Prostate gland (tissue), 2 donors: ENCODE data around the gene KHDC4. TPM values are rescaled to one million over a fixed set of nuclear protein-coding genes. Genes with fewer than 3 reads are reported as not detected.

ENCODE experiments used
- DNase-seq: peaks from one replicate; pipeline ENCODE4 v3.0.0-alpha.2; 2019; ENCODE audit warnings: low spot score
- H3K27ac ChIP-seq, 2 donors: fragments of 200-600 bp; sonication (generic); 2 replicates each; pipeline ENCODE4 v1.5.1; 2017 to 2019
- H3K27me3 ChIP-seq: fragments of 200-600 bp; sonication (generic); replicated peaks from 2 replicates; pipeline ENCODE4 v1.5.1; 2019; ENCODE audit not compliant: insufficient read depth
- H3K36me3 ChIP-seq, 2 donors: fragments of 200-600 bp; sonication (generic); 1 replicate in 1 of 2; 2 replicates in 1 of 2; pipeline versions ENCODE4 v1.5.1 to v1.8.1; 2017 to 2019
- H3K4me1 ChIP-seq: fragments of 200-600 bp; sonication (generic); replicated peaks from 2 replicates; pipeline ENCODE4 v1.5.1; 2019
- H3K4me3 ChIP-seq, 2 donors: fragments of 200-600 bp; sonication (generic); 2 replicates each; pipeline ENCODE4 v1.5.1; 2017 to 2019
- H3K9me3 ChIP-seq: fragments of 200-600 bp; sonication (generic); 2 replicates; pipeline ENCODE4 v1.5.1; 2017
- POLR2A ChIP-seq: fragments of 450-650 bp; IDR thresholded peaks from one replicate; pipeline ENCODE4 v1.6.1; 2016; ENCODE audit warnings: antibody characterized with exemption, mild to moderate bottlenecking
- POLR2AphosphoS5 ChIP-seq: sonication (generic); formaldehyde crosslinking; IDR thresholded peaks from one replicate; pipeline ENCODE4 v1.6.1; 2017; ENCODE audit warnings: antibody characterized with exemption
- WGBS: methylation state at CpG from one replicate; pipeline ENCODE4 v1.1.5; 2018; 5-methylcytosine and 5-hydroxymethylcytosine counted together
- intact Hi-C: fragments of 100-400 bp; cut with DNase I; formaldehyde crosslinking; loops from one replicate; pipeline ENCODE4 v1.14.2; 2022
- total RNA-seq, 2 donors: library from RNA; depleted of rRNA; stranded (reverse); fragments of >200 nt; gene quantifications; one replicate each; pipeline ENCODE4 v1.1.0, GENCODE V29; 2016
- TF ChIP-seq, protein P1 (sequence below), 4 experiments: fragments of 200-600 bp in 2 of 4; fragments of 450-650 bp in 2 of 4; sonication (generic) in 2 of 4; IDR thresholded peaks; 1 replicate in 3 of 4; 2 replicates in 1 of 4; pipeline ENCODE4 v1.5.1; 2016 to 2019; ENCODE audit warnings: antibody characterized with exemption in 4 of 4, mild to moderate bottlenecking in 2 of 4, moderate library complexity in 2 of 4

KHDC4 gene
- total RNA-seq, 2 donors from 2014 or later, result 49.8 to 66.1 TPM

DNA sequence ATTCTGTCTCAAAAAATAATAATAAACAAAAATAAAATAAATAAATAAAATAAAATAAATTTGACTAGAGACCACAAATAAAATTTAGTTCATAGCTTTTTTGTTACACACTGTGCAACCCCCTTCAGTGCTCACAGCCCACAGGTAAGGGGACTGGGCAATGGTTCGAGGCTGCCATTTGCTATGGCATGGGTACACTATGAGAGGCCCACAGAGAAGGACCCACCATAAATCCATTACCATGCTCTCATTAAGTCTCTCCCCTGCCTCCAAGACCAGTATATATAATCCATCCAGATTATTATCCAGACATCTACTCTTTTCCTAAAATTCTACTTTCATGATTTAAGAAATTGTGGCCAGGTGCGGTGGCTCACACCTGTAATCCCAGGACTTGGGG, 14.4 kb downstream of the KHDC4 start:
- WGBS, result 93% methylated on average over 2 of the region's 2 CpGs
- Histone ChIP-seq H3K27ac (no peak overlapping the region), H3K9me3 (no peaks in the 10 kb centered on the region), H3K36me3 (peaks cover 38 to 40% of the 10 kb centered on the region in 2 donors), H3K4me1 (no peaks in the 10 kb centered on the region), H3K4me3 (no peak overlapping the region), H3K27me3 (no peaks in the 10 kb centered on the region)
- TF ChIP-seq, protein P1, sequence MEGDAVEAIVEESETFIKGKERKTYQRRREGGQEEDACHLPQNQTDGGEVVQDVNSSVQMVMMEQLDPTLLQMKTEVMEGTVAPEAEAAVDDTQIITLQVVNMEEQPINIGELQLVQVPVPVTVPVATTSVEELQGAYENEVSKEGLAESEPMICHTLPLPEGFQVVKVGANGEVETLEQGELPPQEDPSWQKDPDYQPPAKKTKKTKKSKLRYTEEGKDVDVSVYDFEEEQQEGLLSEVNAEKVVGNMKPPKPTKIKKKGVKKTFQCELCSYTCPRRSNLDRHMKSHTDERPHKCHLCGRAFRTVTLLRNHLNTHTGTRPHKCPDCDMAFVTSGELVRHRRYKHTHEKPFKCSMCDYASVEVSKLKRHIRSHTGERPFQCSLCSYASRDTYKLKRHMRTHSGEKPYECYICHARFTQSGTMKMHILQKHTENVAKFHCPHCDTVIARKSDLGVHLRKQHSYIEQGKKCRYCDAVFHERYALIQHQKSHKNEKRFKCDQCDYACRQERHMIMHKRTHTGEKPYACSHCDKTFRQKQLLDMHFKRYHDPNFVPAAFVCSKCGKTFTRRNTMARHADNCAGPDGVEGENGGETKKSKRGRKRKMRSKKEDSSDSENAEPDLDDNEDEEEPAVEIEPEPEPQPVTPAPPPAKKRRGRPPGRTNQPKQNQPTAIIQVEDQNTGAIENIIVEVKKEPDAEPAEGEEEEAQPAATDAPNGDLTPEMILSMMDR (IDR thresholded peaks at IDR 0.05), result no peak
- no peak for TF ChIP-seq POLR2A
- TF ChIP-seq POLR2AphosphoS5, result no peak
- intact Hi-C loops, result loop anchor here (10.0 kb wide), 1 partner anchor 165 kb away; no protein-coding TSS in a partner anchor
- DNase-seq, result no peak

DNA sequence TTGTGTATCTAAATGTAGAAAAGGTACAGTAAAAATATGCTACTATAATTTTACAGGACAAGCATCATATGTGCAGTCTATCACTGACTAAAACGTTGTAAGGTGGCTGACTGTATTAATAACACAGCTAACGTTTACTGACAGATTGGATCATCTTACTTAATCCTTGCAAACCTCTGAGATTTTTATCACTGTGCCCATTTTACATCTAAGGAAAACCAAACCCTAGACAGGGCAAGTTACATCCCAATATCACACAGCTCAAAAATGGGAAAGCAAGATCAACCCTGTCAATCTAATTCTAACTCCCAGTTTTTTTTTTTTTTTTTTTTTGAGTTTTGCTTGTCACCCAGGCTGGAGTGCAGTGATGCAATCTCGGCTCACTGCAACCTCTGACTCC, 15.6 kb downstream of the KHDC4 start:
- Histone ChIP-seq H3K4me3 (no peak overlapping the region), H3K36me3 (peaks cover 41 to 43% of the 10 kb centered on the region in 2 donors), H3K9me3 (no peaks in the 10 kb centered on the region), H3K4me1 (no peaks in the 10 kb centered on the region), H3K27me3 (no peaks in the 10 kb centered on the region), H3K27ac (no peak overlapping the region)
- intact Hi-C loops, result loop anchor here (10.0 kb wide), 1 partner anchor 164 kb away; no protein-coding TSS in a partner anchor
- WGBS, result 71% methylated on average over 3 of the region's 3 CpGs
- no peak for TF ChIP-seq POLR2A
- TF ChIP-seq POLR2AphosphoS5, result no peak
- TF ChIP-seq, protein P1 (IDR thresholded peaks at IDR 0.05), result no peak
- DNase-seq, result no peak

- H3K4me3 ChIP-seq, result no peak overlapping the region
- 55% methylated on average over 6 of the region's 6 CpGs for WGBS
- H3K27me3 ChIP-seq, result no peaks in the 10 kb centered on the region
- H3K36me3 ChIP-seq, result peaks cover 24 to 28% of the 10 kb centered on the region in 2 donors
- no peak overlapping the region for H3K27ac ChIP-seq
- no peak for DNase-seq
- intact Hi-C loops, result loop anchor here (5.0 to 10.0 kb wide), 2 partner anchors 57 to 159 kb away; partner anchors contain the start of genes GON4L and SYT11
- TF ChIP-seq POLR2AphosphoS5 (no peak), POLR2A (no peak)
- TF ChIP-seq, protein P1 (IDR thresholded peaks at IDR 0.05), result no peak
- H3K9me3 ChIP-seq, result no peaks in the 10 kb centered on the region
- H3K4me1 ChIP-seq, result no peaks in the 10 kb centered on the region
Observed at GRCh38 chr1:155913969-155914757, 20.1 kb downstream of the KHDC4 start.

DNA sequence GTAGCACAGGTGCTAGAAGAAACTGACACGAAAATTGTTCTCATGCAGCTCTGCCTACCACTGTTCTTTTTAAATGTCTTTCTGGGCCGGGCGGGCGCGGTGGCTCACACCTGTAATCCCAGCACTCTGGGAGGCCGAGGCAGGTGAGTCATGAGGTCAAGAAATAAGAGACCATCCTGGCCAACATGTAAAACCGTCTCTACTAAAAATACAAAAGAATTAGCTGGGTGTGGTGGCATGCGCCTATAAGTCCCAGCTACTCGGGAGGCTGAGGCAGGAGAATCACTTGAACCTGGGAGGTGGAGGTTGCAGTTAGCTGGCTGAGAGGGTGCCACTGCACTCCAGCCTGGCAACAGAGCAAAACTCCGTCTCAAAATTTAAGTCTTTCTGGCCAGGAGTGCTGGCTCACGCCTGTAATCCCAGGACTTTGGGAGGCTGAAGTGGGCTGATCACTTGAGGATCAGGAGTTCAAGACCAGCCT, 22.1 kb downstream of the KHDC4 start:
- H3K27ac ChIP-seq, result peak overlapping the region; percentile 89 to 93
- no peaks in the 10 kb centered on the region for H3K27me3 ChIP-seq
- H3K4me3 ChIP-seq, result no peak overlapping the region
- no peaks in the 10 kb centered on the region for H3K9me3 ChIP-seq
- TF ChIP-seq POLR2A, result no peak
- TF ChIP-seq, protein P1 (IDR thresholded peaks at IDR 0.05), result no peak
- peaks cover 8 to 20% of the 10 kb centered on the region in 2 donors for H3K36me3 ChIP-seq
- intact Hi-C loops, result loop anchor here (5.0 to 10.0 kb wide), 2 partner anchors 55 to 157 kb away; partner anchors contain the start of genes GON4L and SYT11
- DNase-seq, result no peak
- 83% methylated on average over 11 of the region's 11 CpGs for WGBS
- H3K4me1 ChIP-seq, result no peaks in the 10 kb centered on the region
